K562 (cell line): ENCODE measurements around the gene ZSCAN22. TPM values are rescaled to one million over a fixed set of nuclear protein-coding genes. Genes with fewer than 3 reads are reported as not detected.
A peak's percentile ranks its signal among the peaks of the same experiment; 100 is the strongest.

Experiments used
- CEBPB ChIP-seq: fragments of 450-650 bp; IDR thresholded peaks from 2 replicates; pipeline ENCODE4 v1.6.1; 2016; ENCODE audit warnings: missing genetic modification characterization, missing compliant biosample characterization
- DMBX1 ChIP-seq: fragments of 250-450 bp; sonication (Bioruptor Pico); IDR thresholded peaks from 2 replicates; pipeline ENCODE4 v1.8.0; 2022; ENCODE audit warnings: inconsistent platforms, mild to moderate bottlenecking, moderate library complexity, borderline replicate concordance
- ELK3 ChIP-seq: fragments of 450-650 bp; formaldehyde crosslinking; IDR thresholded peaks from 2 replicates; pipeline ENCODE4 v1.4.0; 2020; ENCODE audit warnings: mild to moderate bottlenecking
- FOXK2 ChIP-seq, 2 experiments: fragments of 450-650 bp; IDR thresholded peaks in 1 of 2; conservative IDR thresholded peaks in 1 of 2; 2 replicates each; pipeline ENCODE4 v1.6.1; 2016; ENCODE audit warnings: low read depth in 2 of 2, mild to moderate bottlenecking in 1 of 2
- KAT2B ChIP-seq: IDR thresholded peaks from one replicate; pipeline ENCODE4 v1.6.1; 2012; ENCODE audit warnings: low read depth, mild to moderate bottlenecking, control low read depth, inconsistent platforms, low read length, moderate library complexity
- MCM2 ChIP-seq: fragments of 450-650 bp; IDR thresholded peaks from 2 replicates; pipeline ENCODE4 v1.6.1; 2017; ENCODE audit warnings: low read depth, mild to moderate bottlenecking
- MYNN ChIP-seq, 2 experiments: sonication (generic); formaldehyde crosslinking in 1 of 2; IDR thresholded peaks; 2 replicates each; pipeline versions ENCODE4 v1.5.0 to v1.6.1; 2016 to 2020; ENCODE audit warnings: antibody characterized with exemption in 1 of 2, missing genetic modification reagents in 1 of 2
- RB1 ChIP-seq: fragments of 450-650 bp; IDR thresholded peaks from 2 replicates; pipeline ENCODE4 v1.6.1; 2017; ENCODE audit warnings: low read depth, mild to moderate bottlenecking
- ZBTB7A ChIP-seq: IDR thresholded peaks from 2 replicates; pipeline ENCODE4 v1.6.1; 2011; ENCODE audit warnings: low read depth, mild to moderate bottlenecking, low read length, moderate library complexity, borderline replicate concordance; ENCODE audit not compliant: control insufficient read depth
- ZNF239 ChIP-seq: fragments of 250-450 bp; sonication (Bioruptor Pico); IDR thresholded peaks from 2 replicates; pipeline ENCODE4 v1.4.0; 2020; ENCODE audit warnings: mild to moderate bottlenecking
- ZNF316 ChIP-seq: fragments of 450-650 bp; IDR thresholded peaks from 2 replicates; pipeline ENCODE4 v1.6.1; 2016
- polyA plus RNA-seq, 8 experiments: library from polyadenylated mRNA; depleted of rRNA in 4 of 8; stranded (reverse) in 5 of 8; unstranded in 3 of 8; fragments of >200 nt; fragmentation: Nextera tagmentation in 2 of 8; fragmentation: Illumina TruSeq in 1 of 8; extraction: Ambion mirVana in 2 of 8; extraction: Trizol in 1 of 8; gene quantifications; 2 replicates each; pipeline versions ENCODE4 v1.2.1 to v1.2.3, GENCODE V29; 2011 to 2014; ENCODE audit warnings: inconsistent platforms in 1 of 8, missing spikeins in 1 of 8
- total RNA-seq, 7 experiments: library from RNA; depleted of rRNA in 6 of 7; stranded (reverse); fragments of >200 nt in 6 of 7; fragmentation: Illumina TruSeq in 2 of 7; extraction: Trizol in 2 of 7; gene quantifications; 2 replicates each; pipeline versions ENCODE4 v1.2.1 to v1.2.3, GENCODE V29; 2011 to 2021; ENCODE audit warnings: low replicate concordance in 1 of 7
- TF ChIP-seq, protein P1 (sequence below), 2 experiments: fragments of 450-650 bp; formaldehyde crosslinking in 1 of 2; IDR thresholded peaks; 2 replicates each; pipeline versions ENCODE4 v1.4.0 to v1.6.1; 2014 to 2020; ENCODE audit warnings: mild to moderate bottlenecking in 2 of 2, borderline replicate concordance in 1 of 2, low read depth in 1 of 2
- TF ChIP-seq, protein P2 (sequence below): sonication (generic); formaldehyde crosslinking; IDR thresholded peaks from 2 replicates; pipeline ENCODE4 v1.8.0; 2023; ENCODE audit warnings: missing genetic modification reagents, mild to moderate bottlenecking, borderline replicate concordance

The ZSCAN22 gene
- total and polyA plus RNA-seq, 9 of the 15 experiments (the other 6 are each of a cell fraction or from before 2014, with no cell fraction given), result 0.98 to 5.3 (median 3.0) TPM

- TF ChIP-seq, protein P1, sequence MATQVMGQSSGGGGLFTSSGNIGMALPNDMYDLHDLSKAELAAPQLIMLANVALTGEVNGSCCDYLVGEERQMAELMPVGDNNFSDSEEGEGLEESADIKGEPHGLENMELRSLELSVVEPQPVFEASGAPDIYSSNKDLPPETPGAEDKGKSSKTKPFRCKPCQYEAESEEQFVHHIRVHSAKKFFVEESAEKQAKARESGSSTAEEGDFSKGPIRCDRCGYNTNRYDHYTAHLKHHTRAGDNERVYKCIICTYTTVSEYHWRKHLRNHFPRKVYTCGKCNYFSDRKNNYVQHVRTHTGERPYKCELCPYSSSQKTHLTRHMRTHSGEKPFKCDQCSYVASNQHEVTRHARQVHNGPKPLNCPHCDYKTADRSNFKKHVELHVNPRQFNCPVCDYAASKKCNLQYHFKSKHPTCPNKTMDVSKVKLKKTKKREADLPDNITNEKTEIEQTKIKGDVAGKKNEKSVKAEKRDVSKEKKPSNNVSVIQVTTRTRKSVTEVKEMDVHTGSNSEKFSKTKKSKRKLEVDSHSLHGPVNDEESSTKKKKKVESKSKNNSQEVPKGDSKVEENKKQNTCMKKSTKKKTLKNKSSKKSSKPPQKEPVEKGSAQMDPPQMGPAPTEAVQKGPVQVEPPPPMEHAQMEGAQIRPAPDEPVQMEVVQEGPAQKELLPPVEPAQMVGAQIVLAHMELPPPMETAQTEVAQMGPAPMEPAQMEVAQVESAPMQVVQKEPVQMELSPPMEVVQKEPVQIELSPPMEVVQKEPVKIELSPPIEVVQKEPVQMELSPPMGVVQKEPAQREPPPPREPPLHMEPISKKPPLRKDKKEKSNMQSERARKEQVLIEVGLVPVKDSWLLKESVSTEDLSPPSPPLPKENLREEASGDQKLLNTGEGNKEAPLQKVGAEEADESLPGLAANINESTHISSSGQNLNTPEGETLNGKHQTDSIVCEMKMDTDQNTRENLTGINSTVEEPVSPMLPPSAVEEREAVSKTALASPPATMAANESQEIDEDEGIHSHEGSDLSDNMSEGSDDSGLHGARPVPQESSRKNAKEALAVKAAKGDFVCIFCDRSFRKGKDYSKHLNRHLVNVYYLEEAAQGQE (IDR thresholded peaks at IDR 0.05; ENCODE audit: borderline replicate concordance), result peak; percentile 60
- TF ChIP-seq, protein P1 (CRISPR knock-in tag; IDR thresholded peaks at IDR 0.05; ENCODE audit: low read depth), result no peak
- TF ChIP-seq ZNF316 (no peak), DMBX1 (CRISPR knock-in tag) (no peak), KAT2B (no peak), ZBTB7A (0 out of 2 replicates have a peak, but pooled peaks have one; percentile 37), MCM2 (no peak), CEBPB (tag) (no peak), RB1 (no peak), ELK3 (no peak), MYNN (IDR thresholded peaks at IDR 0.05) (no peak), MYNN (CRISPR knock-in tag; IDR thresholded peaks at IDR 0.05) (no peak), FOXK2 (conservative IDR thresholded peaks at IDR 0.05 in 1 of 2, IDR thresholded peaks at IDR 0.05 in 1 of 2; ENCODE audit: low read depth in 2 of 2) (no peak), ZNF239 (CRISPR knock-in tag) (no peak)
- TF ChIP-seq, protein P2, sequence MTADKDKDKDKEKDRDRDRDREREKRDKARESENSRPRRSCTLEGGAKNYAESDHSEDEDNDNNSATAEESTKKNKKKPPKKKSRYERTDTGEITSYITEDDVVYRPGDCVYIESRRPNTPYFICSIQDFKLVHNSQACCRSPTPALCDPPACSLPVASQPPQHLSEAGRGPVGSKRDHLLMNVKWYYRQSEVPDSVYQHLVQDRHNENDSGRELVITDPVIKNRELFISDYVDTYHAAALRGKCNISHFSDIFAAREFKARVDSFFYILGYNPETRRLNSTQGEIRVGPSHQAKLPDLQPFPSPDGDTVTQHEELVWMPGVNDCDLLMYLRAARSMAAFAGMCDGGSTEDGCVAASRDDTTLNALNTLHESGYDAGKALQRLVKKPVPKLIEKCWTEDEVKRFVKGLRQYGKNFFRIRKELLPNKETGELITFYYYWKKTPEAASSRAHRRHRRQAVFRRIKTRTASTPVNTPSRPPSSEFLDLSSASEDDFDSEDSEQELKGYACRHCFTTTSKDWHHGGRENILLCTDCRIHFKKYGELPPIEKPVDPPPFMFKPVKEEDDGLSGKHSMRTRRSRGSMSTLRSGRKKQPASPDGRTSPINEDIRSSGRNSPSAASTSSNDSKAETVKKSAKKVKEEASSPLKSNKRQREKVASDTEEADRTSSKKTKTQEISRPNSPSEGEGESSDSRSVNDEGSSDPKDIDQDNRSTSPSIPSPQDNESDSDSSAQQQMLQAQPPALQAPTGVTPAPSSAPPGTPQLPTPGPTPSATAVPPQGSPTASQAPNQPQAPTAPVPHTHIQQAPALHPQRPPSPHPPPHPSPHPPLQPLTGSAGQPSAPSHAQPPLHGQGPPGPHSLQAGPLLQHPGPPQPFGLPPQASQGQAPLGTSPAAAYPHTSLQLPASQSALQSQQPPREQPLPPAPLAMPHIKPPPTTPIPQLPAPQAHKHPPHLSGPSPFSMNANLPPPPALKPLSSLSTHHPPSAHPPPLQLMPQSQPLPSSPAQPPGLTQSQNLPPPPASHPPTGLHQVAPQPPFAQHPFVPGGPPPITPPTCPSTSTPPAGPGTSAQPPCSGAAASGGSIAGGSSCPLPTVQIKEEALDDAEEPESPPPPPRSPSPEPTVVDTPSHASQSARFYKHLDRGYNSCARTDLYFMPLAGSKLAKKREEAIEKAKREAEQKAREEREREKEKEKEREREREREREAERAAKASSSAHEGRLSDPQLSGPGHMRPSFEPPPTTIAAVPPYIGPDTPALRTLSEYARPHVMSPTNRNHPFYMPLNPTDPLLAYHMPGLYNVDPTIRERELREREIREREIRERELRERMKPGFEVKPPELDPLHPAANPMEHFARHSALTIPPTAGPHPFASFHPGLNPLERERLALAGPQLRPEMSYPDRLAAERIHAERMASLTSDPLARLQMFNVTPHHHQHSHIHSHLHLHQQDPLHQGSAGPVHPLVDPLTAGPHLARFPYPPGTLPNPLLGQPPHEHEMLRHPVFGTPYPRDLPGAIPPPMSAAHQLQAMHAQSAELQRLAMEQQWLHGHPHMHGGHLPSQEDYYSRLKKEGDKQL (CRISPR knock-in tag), result no peak
These were observed 2.2 kb downstream of the ZSCAN22 start (continued) for GRCh38 chr19:58328999-58329398.
